GM21423 (cell line): ENCODE results near the gene NDUFB8.
"Not testable (repeated sequence)": the region's sequence is repeated elsewhere in the genome, so short reads cannot be mapped to it uniquely, and the experiment has no call there.

Experiments
- ATAC-seq: cut with Tn5 transposase; IDR thresholded peaks from one replicate; pipeline ENCODE4 v1.9.1; 2021; ENCODE audit warnings: mild to moderate bottlenecking, moderate library complexity; ENCODE audit not compliant: unreplicated experiment

NDUFB8 gene

GRCh38 chr10:100529475-100530298, at the start of gene NDUFB8:
Gene NDUFB8 (minus strand): TSS chr10:100529871. CDS start chr10:100529851, 20 bp downstream.
- ATAC-seq, result peak; percentile 56

GRCh38 chr10:100576282-100576635, 46.6 kb upstream of the NDUFB8 start:
- no peak for ATAC-seq

- ATAC-seq, result no peak
Measured at GRCh38 chr10:100575585-100576281, 46.1 kb upstream of the NDUFB8 start.

GRCh38 chr10:100575146-100575545, 45.5 kb upstream of the NDUFB8 start:
- not testable (repeated sequence) for ATAC-seq

GRCh38 chr10:100571084-100571856, 41.6 kb upstream of the NDUFB8 start:
- ATAC-seq, result no peak

- ATAC-seq, result no peak
Measured at GRCh38 chr10:100570506-100570905, 40.8 kb upstream of the NDUFB8 start.

GRCh38 chr10:100569687-100570481, 40.2 kb upstream of the NDUFB8 start:
- no peak for ATAC-seq

GRCh38 chr10:100568912-100569311, 39.2 kb upstream of the NDUFB8 start:
- ATAC-seq, result no peak

GRCh38 chr10:100567826-100568225, 38.2 kb upstream of the NDUFB8 start:
- ATAC-seq, result no peak

GRCh38 chr10:100567249-100567648, 37.6 kb upstream of the NDUFB8 start:
- no peak for ATAC-seq

GRCh38 chr10:100566561-100566960, 36.9 kb upstream of the NDUFB8 start:
- ATAC-seq, result no peak

- no peak for ATAC-seq
Measured at GRCh38 chr10:100565206-100565985, 35.7 kb upstream of the NDUFB8 start.

GRCh38 chr10:100562008-100562672, 32.5 kb upstream of the NDUFB8 start:
- peak; percentile 72 for ATAC-seq

- no peak for ATAC-seq
Measured at GRCh38 chr10:100561005-100561404, 31.3 kb upstream of the NDUFB8 start.

GRCh38 chr10:100560248-100560647, 30.6 kb upstream of the NDUFB8 start:
- ATAC-seq, result no peak

GRCh38 chr10:100554902-100555301, 25.2 kb upstream of the NDUFB8 start:
- no peak for ATAC-seq

GRCh38 chr10:100553929-100554328, 24.3 kb upstream of the NDUFB8 start:
- no peak for ATAC-seq

GRCh38 chr10:100551738-100552137, 22.1 kb upstream of the NDUFB8 start:
- ATAC-seq, result no peak

- no peak for ATAC-seq
Measured at GRCh38 chr10:100551196-100551595, 21.5 kb upstream of the NDUFB8 start.
